CD4-positive, alpha-beta T cell (primary cell): Measurements from ENCODE around the gene PTGES3L. TPM values are rescaled to one million over a fixed set of nuclear protein-coding genes. Genes with fewer than 3 reads are reported as not detected.
"Not testable (repeated sequence)": the region's sequence is repeated elsewhere in the genome, so short reads cannot be mapped to it uniquely, and the experiment has no call there.

ENCODE experiments used
- ATAC-seq: fragments of 200-7000 bp; cut with Tn5 transposase; one replicate; pipeline ENCODE4 v1.10.0; 2022; ENCODE audit warnings: mild to moderate bottlenecking; ENCODE audit not compliant: poor library complexity
- CTCF ChIA-PET: fragments of 350-600 bp; sonication (Branson Sonifier 250); formaldehyde crosslinking; loops from one replicate; lab custom pipeline; 2021; ENCODE audit warnings: antibody characterized with exemption, inconsistent platforms; lab: Charles Lee
- POLR2A ChIA-PET: fragments of 350-600 bp; sonication (Branson Sonifier 250); formaldehyde crosslinking; loops from one replicate; lab custom pipeline; 2021; ENCODE audit warnings: antibody characterized with exemption, inconsistent platforms; lab: Charles Lee
- DNase-seq, 14 experiments: peaks; one replicate each; pipeline ENCODE4 v3.0.0-alpha.2; 2013 to 2020; ENCODE audit warnings: mixed read lengths in 2 of 14
- H3K27ac ChIP-seq, 2 donors: one replicate each; pipeline versions ENCODE4 v1.5.1 to v1.7.0; 2013; ENCODE audit warnings: low read length in 2 of 2, low read depth in 1 of 2, mild to moderate bottlenecking in 1 of 2
- H3K27me3 ChIP-seq, 2 experiments: 1 replicate in 1 of 2; 2 replicates in 1 of 2; pipeline versions ENCODE4 v1.6.1 to v1.7.0; 2013; ENCODE audit warnings: low read length in 2 of 2, control low read depth in 1 of 2, mild to moderate bottlenecking in 1 of 2, moderate library complexity in 1 of 2; ENCODE audit not compliant: insufficient read depth in 2 of 2, control insufficient read depth in 1 of 2
- H3K36me3 ChIP-seq: one replicate; pipeline ENCODE4 v1.6.1; 2013; ENCODE audit warnings: low read length, control low read depth; ENCODE audit not compliant: insufficient read depth
- H3K4me1 ChIP-seq: one replicate; pipeline ENCODE4 v1.6.1; 2013; ENCODE audit warnings: low read length, control low read depth; ENCODE audit not compliant: insufficient read depth
- H3K4me3 ChIP-seq: one replicate; pipeline ENCODE4 v1.5.1; 2013; ENCODE audit warnings: mild to moderate bottlenecking, low read length, moderate library complexity
- H3K9me3 ChIP-seq, 2 experiments: 1 replicate in 1 of 2; 2 replicates in 1 of 2; pipeline versions ENCODE4 v1.6.1 to v1.7.0; 2013; ENCODE audit warnings: low read length in 2 of 2, mild to moderate bottlenecking in 2 of 2, control low read depth in 1 of 2, moderate library complexity in 1 of 2; ENCODE audit not compliant: control insufficient read depth in 1 of 2, insufficient read depth in 1 of 2
- H3K27ac Mint-ChIP-seq: one replicate; pipeline ENCODE4 v1.8.0; 2020; ENCODE audit warnings: mixed read lengths
- H3K27me3 Mint-ChIP-seq: one replicate; pipeline ENCODE4 v1.8.0; 2021; ENCODE audit warnings: mixed read lengths
- H3K36me3 Mint-ChIP-seq: one replicate; pipeline ENCODE4 v1.8.0; 2021; ENCODE audit warnings: low read depth, mixed read lengths
- H3K4me1 Mint-ChIP-seq: one replicate; pipeline ENCODE4 v1.8.0; 2021; ENCODE audit warnings: low read depth, mixed read lengths
- H3K4me3 Mint-ChIP-seq: one replicate; pipeline ENCODE4 v1.8.0; 2020; ENCODE audit warnings: mild to moderate bottlenecking, mixed read lengths
- H3K9me3 Mint-ChIP-seq: one replicate; pipeline ENCODE4 v1.8.0; 2020; ENCODE audit warnings: mixed read lengths
- intact Hi-C, 2 experiments: fragments of 100-400 bp; cut with DNase I in 1 of 2; cut with micrococcal nuclease in 1 of 2; formaldehyde crosslinking; loops; one replicate each; pipeline versions ENCODE4 v1.15.1 to v1.9.0; 2023 to 2025; cut with DNase I, micrococcal nuclease
- total RNA-seq, 174 experiments: library from RNA in 2 of 174; stranded (reverse) in 2 of 174; gene quantifications; one replicate each; pipeline ENCODE4 v1.2.3 and lab custom pipeline; 2021 to 2026
- TF ChIP-seq, protein P1 (sequence below): fragments of 200-600 bp; IDR thresholded peaks from one replicate; pipeline ENCODE4 v1.8.0; 2022; ENCODE audit warnings: antibody characterized with exemption, mild to moderate bottlenecking

PTGES3L gene
- total RNA-seq, 2 experiments from 2014 or later, result 0.20 TPM; not detected in 1

DNA sequence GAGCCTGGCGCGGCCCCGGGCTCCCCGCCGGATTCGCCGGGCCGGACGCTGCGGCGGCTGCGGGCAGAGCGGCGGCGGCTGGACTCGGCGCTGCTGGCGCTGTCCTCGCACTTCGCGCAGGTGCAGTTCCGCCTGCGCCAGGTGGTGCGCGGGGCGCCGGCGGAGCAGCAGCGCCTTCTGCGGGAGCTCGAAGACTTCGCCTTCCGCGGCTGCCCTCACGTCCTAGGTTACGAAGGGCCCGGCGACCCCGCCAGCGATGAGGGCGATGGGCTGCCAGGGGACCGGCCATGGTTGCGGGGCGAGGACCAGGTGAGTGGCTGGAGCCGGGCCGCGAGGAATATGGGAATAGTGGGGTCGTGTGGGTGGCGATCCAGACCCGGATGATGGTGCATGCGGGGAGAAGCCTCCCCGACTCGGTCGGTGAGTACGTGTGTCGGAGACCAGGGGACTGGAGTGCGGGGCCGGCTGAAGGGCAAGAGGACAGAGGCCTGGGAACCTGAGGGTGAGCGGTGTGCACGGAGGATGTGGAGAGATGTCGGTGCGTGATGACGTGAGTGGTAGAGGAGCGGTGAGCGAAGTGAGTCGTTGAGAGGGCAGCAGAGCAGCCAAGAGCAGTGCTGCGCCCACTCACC, 1.0 kb upstream of the PTGES3L start:
- Mint-ChIP-seq H3K36me3 (peaks cover 36% of the 10 kb centered on the region), H3K4me1 (peaks cover 46% of the 10 kb centered on the region), H3K9me3 (no peaks in the 10 kb centered on the region), H3K27ac (peak overlapping the region; percentile 84), H3K4me3 (peak overlapping the region; percentile 93), H3K27me3 (no peaks in the 10 kb centered on the region)
- H3K9me3 ChIP-seq, result no peaks in the 10 kb centered on the region
- DNase-seq (peak in 13 of 14 experiments; percentile 20 to 86 (median 46)), ATAC-seq (peak; percentile 81)
- H3K4me3 ChIP-seq, result peak overlapping the region; percentile 87
- ChIA-PET POLR2A (interaction anchor here (0.6 to 6.2 kb wide), 3 partner anchors 17 to 408 kb away, joined by 3 to 33 read pairs (median 6); partner anchors contain the start of gene RPL27), CTCF (interaction anchor here (0.6 to 2.5 kb wide), 10 partner anchors 17 to 247 kb away, joined by 3 to 20 read pairs (median 3); partner anchors contain the start of genes AARSD1, BECN1, IFI35 and RPL27)
- TF ChIP-seq, protein P1, sequence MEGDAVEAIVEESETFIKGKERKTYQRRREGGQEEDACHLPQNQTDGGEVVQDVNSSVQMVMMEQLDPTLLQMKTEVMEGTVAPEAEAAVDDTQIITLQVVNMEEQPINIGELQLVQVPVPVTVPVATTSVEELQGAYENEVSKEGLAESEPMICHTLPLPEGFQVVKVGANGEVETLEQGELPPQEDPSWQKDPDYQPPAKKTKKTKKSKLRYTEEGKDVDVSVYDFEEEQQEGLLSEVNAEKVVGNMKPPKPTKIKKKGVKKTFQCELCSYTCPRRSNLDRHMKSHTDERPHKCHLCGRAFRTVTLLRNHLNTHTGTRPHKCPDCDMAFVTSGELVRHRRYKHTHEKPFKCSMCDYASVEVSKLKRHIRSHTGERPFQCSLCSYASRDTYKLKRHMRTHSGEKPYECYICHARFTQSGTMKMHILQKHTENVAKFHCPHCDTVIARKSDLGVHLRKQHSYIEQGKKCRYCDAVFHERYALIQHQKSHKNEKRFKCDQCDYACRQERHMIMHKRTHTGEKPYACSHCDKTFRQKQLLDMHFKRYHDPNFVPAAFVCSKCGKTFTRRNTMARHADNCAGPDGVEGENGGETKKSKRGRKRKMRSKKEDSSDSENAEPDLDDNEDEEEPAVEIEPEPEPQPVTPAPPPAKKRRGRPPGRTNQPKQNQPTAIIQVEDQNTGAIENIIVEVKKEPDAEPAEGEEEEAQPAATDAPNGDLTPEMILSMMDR, result no peak
- H3K36me3 ChIP-seq, result peaks cover 20% of the 10 kb centered on the region
- H3K27ac ChIP-seq, result peak overlapping the region; percentile 58 to 66
- H3K4me1 ChIP-seq, result peaks cover 32% of the 10 kb centered on the region
- intact Hi-C loops, result loop anchor here (1.0 to 5.0 kb wide), 3 partner anchors 17 to 149 kb away; partner anchors contain the start of genes RPL27 (in 2 of the 2), AARSD1 (in 1 of the 2) and PSME3 (in 1 of the 2)
- H3K27me3 ChIP-seq, result no peaks in the 10 kb centered on the region

DNA sequence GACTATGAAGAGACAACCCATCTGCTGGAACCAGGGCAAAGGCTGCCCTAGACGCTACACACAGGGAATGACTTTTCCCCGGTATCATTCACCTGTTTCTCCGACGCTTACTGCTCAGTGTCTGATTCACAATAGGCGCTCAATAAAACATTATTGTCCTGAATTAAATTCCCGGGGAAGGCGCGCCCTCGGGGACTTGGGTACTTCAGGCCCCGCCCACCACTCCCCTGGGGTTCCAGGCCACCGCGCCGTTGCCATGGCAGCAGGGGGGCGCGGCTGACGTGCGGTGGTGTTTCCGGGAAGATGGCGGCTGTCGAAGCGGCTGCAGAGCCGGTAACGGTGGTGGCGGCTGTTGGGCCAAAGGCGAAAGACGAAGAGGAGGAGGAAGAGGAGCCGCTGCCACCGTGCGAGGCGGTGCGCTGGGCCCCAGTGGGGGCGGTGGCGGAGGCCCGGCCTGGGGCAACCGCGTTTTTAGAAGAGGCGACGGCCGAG, 440 bp upstream of the PTGES3L start, which contains the start of gene RUNDC1:
Gene RUNDC1 (plus strand): TSS at position 292 of the 492 bp plus-strand sequence. CDS start 12 bp downstream, at position 304.
- TF ChIP-seq, protein P1, result no peak
- peak within 1 kb of the TSS; percentile 58 to 66 for H3K27ac ChIP-seq
- intact Hi-C loops, result loop anchor here (1.0 to 5.0 kb wide), 2 partner anchors 18 to 148 kb away; partner anchors contain the start of genes RPL27 (in 2 of the 2) and PSME3 (in 1 of the 2)
- peaks cover 32% of the 10 kb centered on the region for H3K4me1 ChIP-seq
- Mint-ChIP-seq H3K27ac (peak within 1 kb of the TSS; percentile 84), H3K27me3 (no peaks in the 10 kb centered on the region), H3K36me3 (peaks cover 30% of the 10 kb centered on the region), H3K4me1 (peaks cover 41% of the 10 kb centered on the region), H3K4me3 (peak within 1 kb of the TSS; percentile 95), H3K9me3 (no peaks in the 10 kb centered on the region)
- peak; percentile 79 to 96 (median 88) for DNase-seq
- H3K4me3 ChIP-seq, result peak within 1 kb of the TSS; percentile 87
- peaks cover 16% of the 10 kb centered on the region for H3K36me3 ChIP-seq
- H3K27me3 ChIP-seq, result no peaks in the 10 kb centered on the region
- H3K9me3 ChIP-seq, result no peaks in the 10 kb centered on the region
- CTCF ChIA-PET, result interaction anchor here (0.7 to 2.5 kb wide), 7 partner anchors 16 to 161 kb away, joined by 3 to 20 read pairs (median 3); partner anchors contain the start of genes AARSD1, BECN1, IFI35 and RPL27
- POLR2A ChIA-PET, result interaction anchor here (0.6 to 6.2 kb wide), 4 partner anchors 18 to 409 kb away, joined by 3 to 33 read pairs (median 5); partner anchors contain the start of gene RPL27
- peak; percentile 86 for ATAC-seq

DNA sequence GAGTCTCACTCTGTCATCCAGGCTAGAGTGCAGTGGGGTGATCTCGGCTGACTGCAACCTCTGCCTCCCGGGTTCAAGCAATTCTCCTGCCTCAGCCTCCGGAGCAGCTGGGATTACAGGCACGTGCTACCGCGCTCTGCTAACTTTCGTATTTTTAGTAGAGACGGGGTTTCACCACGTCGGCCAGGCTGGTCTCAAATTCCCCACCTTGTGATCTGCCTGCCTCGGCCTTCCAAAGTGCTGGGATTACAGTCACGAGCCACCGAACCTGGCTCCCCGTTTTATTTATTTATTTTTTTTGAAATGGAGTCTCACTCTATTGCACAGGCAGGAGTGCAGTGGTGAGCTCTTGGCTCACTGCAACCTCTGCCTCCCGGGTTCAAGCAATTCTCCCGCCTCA, 4.2 kb downstream of the PTGES3L start:
- H3K27me3 ChIP-seq, H3K4me3 Mint-ChIP-seq, intact Hi-C loops, ATAC-seq, H3K36me3 ChIP-seq, H3K4me1 ChIP-seq, H3K36me3 Mint-ChIP-seq, POLR2A ChIA-PET, H3K27ac ChIP-seq, H3K27ac Mint-ChIP-seq, H3K9me3 Mint-ChIP-seq, DNase-seq, H3K4me3 ChIP-seq, H3K9me3 ChIP-seq, H3K27me3 Mint-ChIP-seq, CTCF ChIA-PET: not testable (repeated sequence)
- peaks cover 16% of the 10 kb centered on the region for H3K4me1 Mint-ChIP-seq
